H1 (cell line): Measurements from ENCODE around the gene PAGE1. TPM values are rescaled to one million over a fixed set of nuclear protein-coding genes. Genes with fewer than 3 reads are reported as not detected.

ENCODE experiments used
- CTCF ChIA-PET: fragments of 300-600 bp; sonication (Branson Sonifier 250); formaldehyde crosslinking; loops from one replicate; lab custom pipeline; 2021; ENCODE audit not compliant: partially characterized antibody; lab: Charles Lee
- POLR2A ChIA-PET: fragments of 300-600 bp; sonication (Branson Sonifier 250); formaldehyde crosslinking; loops from one replicate; lab custom pipeline; 2021; ENCODE audit warnings: inconsistent platforms; ENCODE audit not compliant: partially characterized antibody; lab: Charles Lee
- DNase-seq, 2 experiments: peaks; one replicate each; pipeline versions ENCODE4 v3.0.0 to v3.0.0-alpha.2; 2010 to 2022; ENCODE audit warnings: low spot score in 2 of 2, low read depth in 1 of 2, mixed read lengths in 1 of 2
- FAIRE-seq: peaks from 2 replicates; lab custom pipeline; 2011; peaks lifted over from hg19 to GRCh38; lab: Jason Lieb, UNC
- H2AFZ ChIP-seq: 2 replicates; pipeline ENCODE4 v1.8.1; 2012; ENCODE audit warnings: low read length, inconsistent platforms
- H2AK5ac ChIP-seq: 2 replicates; pipeline ENCODE4 v1.6.1; 2013; ENCODE audit warnings: low read depth, low read length
- H2BK120ac ChIP-seq: replicated peaks from 2 replicates; pipeline ENCODE3; 2013; ENCODE audit warnings: low read depth, low read length, inconsistent platforms
- H2BK12ac ChIP-seq: 2 replicates; pipeline ENCODE4 v1.6.1; 2013; ENCODE audit warnings: low read depth, low read length
- H2BK15ac ChIP-seq: 2 replicates; pipeline ENCODE4 v1.6.1; 2013; ENCODE audit warnings: low read length
- H2BK20ac ChIP-seq: 2 replicates; pipeline ENCODE4 v1.6.1; 2013; ENCODE audit warnings: low read length
- H2BK5ac ChIP-seq: 2 replicates; pipeline ENCODE4 v1.6.1; 2013; ENCODE audit warnings: low read depth, low read length
- H3K14ac ChIP-seq: 2 replicates; pipeline ENCODE4 v1.6.1; 2013; ENCODE audit warnings: inconsistent platforms; ENCODE audit not compliant: insufficient read length
- H3K18ac ChIP-seq: 2 replicates; pipeline ENCODE4 v1.6.1; 2013; ENCODE audit warnings: low read length; ENCODE audit errors: extremely low read depth
- H3K23ac ChIP-seq: 2 replicates; pipeline ENCODE4 v1.6.1; 2013; ENCODE audit warnings: inconsistent platforms; ENCODE audit not compliant: insufficient read length
- H3K23me2 ChIP-seq: 2 replicates; pipeline ENCODE4 v1.6.1; 2013; ENCODE audit warnings: low read depth, low read length
- H3K27ac ChIP-seq: 2 replicates; pipeline ENCODE4 v1.6.1; 2011; ENCODE audit warnings: low read depth, low read length, inconsistent platforms
- H3K27me3 ChIP-seq, 4 experiments: replicated peaks in 1 of 4; 1 replicate in 1 of 4; 2 replicates in 3 of 4; pipeline versions ENCODE4 v1.6.1 to v1.8.1; 2011 to 2013; ENCODE audit warnings: low read length in 3 of 4, mild to moderate bottlenecking in 3 of 4, inconsistent platforms in 2 of 4, mixed read lengths in 2 of 4, moderate library complexity in 1 of 4; ENCODE audit not compliant: control insufficient read depth in 3 of 4, insufficient read depth in 3 of 4; ENCODE audit errors: extremely low read depth in 1 of 4
- H3K36me3 ChIP-seq, 4 experiments: 2 replicates each; pipeline versions ENCODE4 v1.6.1 to v1.8.1; 2011 to 2013; ENCODE audit warnings: mild to moderate bottlenecking in 4 of 4, low read length in 3 of 4, moderate library complexity in 2 of 4, control low read depth in 1 of 4, inconsistent platforms in 1 of 4; ENCODE audit not compliant: insufficient read depth in 4 of 4, control insufficient read depth in 2 of 4
- H3K4ac ChIP-seq: replicated peaks from 2 replicates; pipeline ENCODE3; 2013; ENCODE audit warnings: low read length, low read depth, mixed read lengths, inconsistent platforms; ENCODE audit not compliant: insufficient read length
- H3K4me1 ChIP-seq, 4 experiments: replicated peaks in 1 of 4; 1 replicate in 1 of 4; 2 replicates in 3 of 4; pipeline versions ENCODE4 v1.6.1 to v1.8.1; 2011 to 2013; ENCODE audit warnings: low read length in 3 of 4, inconsistent platforms in 2 of 4, mixed read lengths in 1 of 4; ENCODE audit not compliant: insufficient read depth in 4 of 4, control insufficient read depth in 3 of 4
- H3K4me2 ChIP-seq, 2 experiments: 2 replicates each; pipeline versions ENCODE4 v1.6.1 to v1.8.1; 2011 to 2013; ENCODE audit warnings: low read depth in 2 of 2, low read length in 2 of 2, control low read depth in 1 of 2, inconsistent platforms in 1 of 2, mild to moderate bottlenecking in 1 of 2; ENCODE audit not compliant: insufficient read depth in 1 of 2
- H3K4me3 ChIP-seq, 4 experiments: fragments of 200-600, 300-600 bp in 1 of 4; sonication (generic), shearing (Covaris generic), sonication (Bioruptor Twin) in 1 of 4; 2 replicates each; pipeline versions ENCODE4 v1.5.1 to v1.8.1; 2011 to 2016; ENCODE audit warnings: low read length in 4 of 4, low read depth in 3 of 4, control low read depth in 2 of 4, inconsistent platforms in 2 of 4, mild to moderate bottlenecking in 2 of 4, mixed read lengths in 1 of 4, moderate library complexity in 1 of 4; ENCODE audit not compliant: insufficient read depth in 2 of 4; ENCODE audit errors: extremely low read depth in 1 of 4
- H3K56ac ChIP-seq: replicated peaks from 2 replicates; pipeline ENCODE3; 2013; ENCODE audit warnings: low read depth, mild to moderate bottlenecking, mixed read lengths, low read length, inconsistent platforms; ENCODE audit not compliant: insufficient read length
- H3K79me1 ChIP-seq: 2 replicates; pipeline ENCODE4 v1.6.1; 2013; ENCODE audit warnings: low read depth, low read length, control low read depth
- H3K79me2 ChIP-seq, 2 experiments: 2 replicates each; pipeline versions ENCODE4 v1.6.1 to v1.8.1; 2012 to 2013; ENCODE audit warnings: low read length in 2 of 2, mild to moderate bottlenecking in 2 of 2, inconsistent platforms in 1 of 2; ENCODE audit not compliant: insufficient read depth in 2 of 2, control insufficient read depth in 1 of 2
- H3K9ac ChIP-seq, 4 experiments: replicated peaks in 1 of 4; 1 replicate in 1 of 4; 2 replicates in 3 of 4; pipeline versions ENCODE4 v1.6.1 to v1.8.1; 2011 to 2013; ENCODE audit warnings: low read depth in 3 of 4, low read length in 3 of 4, control low read depth in 2 of 4, mild to moderate bottlenecking in 2 of 4, moderate library complexity in 2 of 4, inconsistent platforms in 1 of 4; ENCODE audit errors: extremely low read depth in 1 of 4
- H3K9me3 ChIP-seq, 2 experiments: 2 replicates each; pipeline versions ENCODE4 v1.6.1 to v1.8.1; 2012 to 2013; ENCODE audit warnings: mild to moderate bottlenecking in 2 of 2, moderate library complexity in 2 of 2, control low read depth in 1 of 2, inconsistent platforms in 1 of 2, low read depth in 1 of 2, low read length in 1 of 2, mixed read lengths in 1 of 2; ENCODE audit not compliant: insufficient read depth in 2 of 2
- H4K20me1 ChIP-seq, 2 experiments: replicated peaks in 1 of 2; 2 replicates each; pipeline versions ENCODE3 to v1.8.1; 2011 to 2013; ENCODE audit warnings: inconsistent platforms in 2 of 2, low read length in 2 of 2, mild to moderate bottlenecking in 1 of 2; ENCODE audit not compliant: insufficient read depth in 2 of 2, control insufficient read depth in 1 of 2
- H4K5ac ChIP-seq: 2 replicates; pipeline ENCODE4 v1.6.1; 2013; ENCODE audit warnings: low read length, low read depth, mixed read lengths, inconsistent platforms; ENCODE audit not compliant: insufficient read length
- H4K8ac ChIP-seq: 2 replicates; pipeline ENCODE4 v1.8.0; 2013; ENCODE audit warnings: mild to moderate bottlenecking, moderate library complexity, low read length, inconsistent platforms; ENCODE audit not compliant: insufficient read depth; ENCODE audit errors: extremely low read depth
- H4K91ac ChIP-seq: replicated peaks from 2 replicates; pipeline ENCODE3; 2013; ENCODE audit warnings: low read length, mixed read lengths, inconsistent platforms; ENCODE audit not compliant: insufficient read length
- BACH1 ChIP-seq: IDR thresholded peaks from 2 replicates; pipeline ENCODE4 v1.6.1; 2012; ENCODE audit warnings: low read length, improper control_type of control experiment
- CHD1 ChIP-seq: IDR thresholded peaks from 2 replicates; pipeline ENCODE4 v1.6.1; 2012; ENCODE audit warnings: low read depth, low read length, improper control_type of control experiment
- CHD2 ChIP-seq: IDR thresholded peaks from 2 replicates; pipeline ENCODE4 v1.6.1; 2012; ENCODE audit warnings: low read length, improper control_type of control experiment
- JUND ChIP-seq: IDR thresholded peaks from 2 replicates; pipeline ENCODE4 v1.6.1; 2011; ENCODE audit warnings: mild to moderate bottlenecking, improper control_type of control experiment, low read length
- POLR2A ChIP-seq, 2 experiments: IDR thresholded peaks; 1 replicate in 1 of 2; 2 replicates in 1 of 2; pipeline ENCODE4 v1.6.1; 2011; ENCODE audit warnings: low read depth in 2 of 2, low read length in 2 of 2, mild to moderate bottlenecking in 2 of 2; ENCODE audit errors: control extremely low read depth in 1 of 2
- POLR2AphosphoS5 ChIP-seq: IDR thresholded peaks from 2 replicates; pipeline ENCODE4 v1.6.1; 2011; ENCODE audit warnings: low read depth, low read length
- RAD21 ChIP-seq, 2 experiments: IDR thresholded peaks in 1 of 2; conservative IDR thresholded peaks in 1 of 2; 2 replicates each; pipeline ENCODE4 v1.6.1; 2011; ENCODE audit warnings: low read depth in 2 of 2, low read length in 2 of 2, improper control_type of control experiment in 1 of 2, inconsistent platforms in 1 of 2, mild to moderate bottlenecking in 1 of 2, moderate library complexity in 1 of 2
- RBBP5 ChIP-seq: IDR thresholded peaks from 2 replicates; pipeline ENCODE4 v1.7.1; 2012; ENCODE audit warnings: low read depth, mild to moderate bottlenecking, inconsistent platforms, low read length, moderate library complexity, borderline replicate concordance
- RFX5 ChIP-seq: IDR thresholded peaks from 2 replicates; pipeline ENCODE4 v1.6.1; 2011; ENCODE audit warnings: low read depth, low read length, improper control_type of control experiment, borderline replicate concordance
- SIRT6 ChIP-seq: IDR thresholded peaks from one replicate; pipeline ENCODE4 v1.7.1; 2012; ENCODE audit warnings: low read length, inconsistent platforms
- SIX5 ChIP-seq: IDR thresholded peaks from 2 replicates; pipeline ENCODE4 v1.6.1; 2011; ENCODE audit warnings: mild to moderate bottlenecking, low read depth, low read length
- SP1 ChIP-seq: IDR thresholded peaks from 2 replicates; pipeline ENCODE4 v1.6.1; 2011; ENCODE audit warnings: low read depth, low read length
- TEAD4 ChIP-seq: IDR thresholded peaks from 2 replicates; pipeline ENCODE4 v1.6.1; 2012; ENCODE audit warnings: low read depth, low read length, inconsistent platforms, mixed read lengths
- WGBS, 2 experiments: shearing (Covaris generic) in 1 of 2; methylation state at CpG; one replicate each; pipeline versions ENCODE4 v1.1.6 to v1.1.7; 2013 to 2015; ENCODE audit warnings: low lambda C conversion rate in 2 of 2, mixed read lengths in 2 of 2, inconsistent platforms in 1 of 2, low coverage in 1 of 2, missing lambda C conversion rate in 1 of 2; ENCODE audit not compliant: insufficient replicate concordance in 2 of 2, insufficient coverage in 1 of 2, insufficient read length in 1 of 2; ENCODE audit errors: extremely low coverage in 1 of 2, missing lambda C conversion rate in 1 of 2; 5-methylcytosine and 5-hydroxymethylcytosine counted together
- polyA plus RNA-seq, 7 experiments: library from polyadenylated mRNA; depleted of rRNA in 3 of 7; stranded (reverse) in 5 of 7; unstranded in 2 of 7; fragments of >200 nt in 5 of 7; fragments of 200-250 nt in 2 of 7; gene quantifications; 1 replicate in 5 of 7; 2 replicates in 1 of 7; 4 replicates in 1 of 7; pipeline versions ENCODE4 v1.2.1 to v1.2.3, GENCODE V29; 2011 to 2013; ENCODE audit warnings: missing spikeins in 2 of 7, mixed read lengths in 2 of 7
- total RNA-seq: library from RNA; stranded (reverse); fragmentation: NEBNext Ultra II Directional; extraction: Animal tissue kit (Norgen Biotek cat#: 25700); gene quantifications from 2 replicates; pipeline ENCODE4 v1.2.1, GENCODE V29; 2021
- TF ChIP-seq, protein P1 (sequence below), 3 experiments: IDR thresholded peaks; 1 replicate in 2 of 3; 2 replicates in 1 of 3; pipeline versions ENCODE4 v1.5.1 to v1.6.1; 2011; ENCODE audit warnings: low read length in 3 of 3, mild to moderate bottlenecking in 3 of 3, inconsistent platforms in 2 of 3, low read depth in 1 of 3, moderate library complexity in 1 of 3; ENCODE audit not compliant: insufficient read depth in 1 of 3; ENCODE audit errors: control extremely low read depth in 1 of 3

PAGE1 gene
- total and polyA plus RNA-seq, 2 of the 8 experiments (the other 6 are each of a cell fraction or from before 2014, with no cell fraction given), result not detected

DNA sequence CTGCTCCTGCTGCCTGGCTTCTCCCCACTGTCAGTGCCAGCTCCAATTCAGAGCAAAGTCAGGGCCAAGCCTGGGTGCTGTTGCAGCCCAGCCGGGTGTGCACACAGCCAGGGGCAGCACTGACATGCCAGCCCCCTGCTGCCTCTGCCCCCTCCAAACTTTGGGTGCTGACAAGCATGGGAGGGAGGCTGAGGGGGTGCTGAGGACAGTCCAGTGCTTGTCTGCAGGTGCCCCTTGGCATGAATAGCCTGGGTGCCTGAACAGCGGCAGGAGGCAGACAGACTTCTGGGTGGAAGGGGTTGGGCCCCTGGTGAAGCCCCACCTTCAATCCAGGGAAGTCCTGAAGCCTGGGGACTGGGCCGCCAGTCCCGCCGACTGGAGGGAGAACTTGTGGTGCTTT is 31.2 kb upstream of the PAGE1 start:
- Histone ChIP-seq H3K79me2 (no peaks in the 10 kb centered on the region), H3K9me3 (no peaks in the 10 kb centered on the region), H4K91ac (no peak overlapping the region), H3K27ac (no peak overlapping the region), H2BK12ac (no peak overlapping the region), H2BK15ac (no peak overlapping the region), H3K18ac (no peak overlapping the region), H2AFZ (no peak overlapping the region), H4K5ac (no peak overlapping the region), H3K4ac (no peak overlapping the region), H2BK120ac (no peak overlapping the region), H3K79me1 (no peaks in the 10 kb centered on the region), H3K56ac (no peak overlapping the region), H4K20me1 (no peaks in the 10 kb centered on the region), H3K23ac (no peak overlapping the region), H2BK5ac (no peak overlapping the region), H2BK20ac (no peak overlapping the region), H3K14ac (no peak overlapping the region), H4K8ac (no peak overlapping the region), H3K4me3 (no peak overlapping the region), H3K4me2 (no peak overlapping the region), H3K27me3 (no peaks in the 10 kb centered on the region), H3K4me1 (no peaks in the 10 kb centered on the region), H3K36me3 (no peaks in the 10 kb centered on the region), H3K23me2 (no peaks in the 10 kb centered on the region), H3K9ac (no peak overlapping the region), H2AK5ac (no peak overlapping the region)
- DNase-seq, result no peak
- WGBS, 2 experiments, result 93% methylated on average over 3 of the region's 5 CpGs; no CpG with 5 or more reads in 1 of the 2 experiments
- POLR2A ChIA-PET, result no interaction called here
- FAIRE-seq, result no peak
- CTCF ChIA-PET, result no interaction called here
- TF ChIP-seq SP1 (no peak), JUND (no peak), TEAD4 (no peak), SIX5 (no peak), SIRT6 (no peak), RBBP5 (no peak), BACH1 (no peak), POLR2AphosphoS5 (no peak), RAD21 (IDR thresholded peaks at IDR 0.05 in 1 of 2, conservative IDR thresholded peaks at IDR 0.05 in 1 of 2; ENCODE audit: low read depth in 2 of 2, low read length in 2 of 2) (no peak), RFX5 (no peak), CHD1 (no peak), CHD2 (no peak), POLR2A (IDR thresholded peaks at IDR 0.05; ENCODE audit: control extremely low read depth in 1 of 2, low read depth in 2 of 2, low read length in 2 of 2) (no peak)
- TF ChIP-seq, protein P1, sequence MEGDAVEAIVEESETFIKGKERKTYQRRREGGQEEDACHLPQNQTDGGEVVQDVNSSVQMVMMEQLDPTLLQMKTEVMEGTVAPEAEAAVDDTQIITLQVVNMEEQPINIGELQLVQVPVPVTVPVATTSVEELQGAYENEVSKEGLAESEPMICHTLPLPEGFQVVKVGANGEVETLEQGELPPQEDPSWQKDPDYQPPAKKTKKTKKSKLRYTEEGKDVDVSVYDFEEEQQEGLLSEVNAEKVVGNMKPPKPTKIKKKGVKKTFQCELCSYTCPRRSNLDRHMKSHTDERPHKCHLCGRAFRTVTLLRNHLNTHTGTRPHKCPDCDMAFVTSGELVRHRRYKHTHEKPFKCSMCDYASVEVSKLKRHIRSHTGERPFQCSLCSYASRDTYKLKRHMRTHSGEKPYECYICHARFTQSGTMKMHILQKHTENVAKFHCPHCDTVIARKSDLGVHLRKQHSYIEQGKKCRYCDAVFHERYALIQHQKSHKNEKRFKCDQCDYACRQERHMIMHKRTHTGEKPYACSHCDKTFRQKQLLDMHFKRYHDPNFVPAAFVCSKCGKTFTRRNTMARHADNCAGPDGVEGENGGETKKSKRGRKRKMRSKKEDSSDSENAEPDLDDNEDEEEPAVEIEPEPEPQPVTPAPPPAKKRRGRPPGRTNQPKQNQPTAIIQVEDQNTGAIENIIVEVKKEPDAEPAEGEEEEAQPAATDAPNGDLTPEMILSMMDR (IDR thresholded peaks at IDR 0.05; ENCODE audit: control extremely low read depth in 1 of 3, insufficient read depth in 1 of 3, low read depth in 1 of 3, low read length in 3 of 3), result no peak
